SH-SY5Y (cell line): Measurements from ENCODE around the gene BOK.

Experiments
- GATA2 ChIP-seq: IDR thresholded peaks from 2 replicates; pipeline ENCODE4 v1.6.1; 2011; ENCODE audit warnings: mild to moderate bottlenecking, low read depth, low read length
- GATA3 ChIP-seq: IDR thresholded peaks from 2 replicates; pipeline ENCODE4 v1.6.1; 2011; ENCODE audit warnings: low read depth, mild to moderate bottlenecking, low read length, moderate library complexity

- TF ChIP-seq GATA3 (no peak), GATA2 (no peak)
Observed at GRCh38 chr2:241620419-241620769, 61.8 kb downstream of the BOK start.
